HEK293 (cell line): Measurements from ENCODE around the gene WIPI1.
"Not testable (repeated sequence)": the region's sequence is repeated elsewhere in the genome, so short reads cannot be mapped to it uniquely, and the experiment has no call there.

Source experiments
- CTCF ChIA-PET: fragments of 350-600 bp; formaldehyde crosslinking; extraction: SDS; loops from one replicate; lab custom pipeline; 2021; ENCODE audit warnings: antibody characterized with exemption; lab: Yijun Ruan, JAX
- POLR2A ChIA-PET: fragments of 300-600 bp; formaldehyde crosslinking; extraction: SDS; loops from one replicate; lab custom pipeline; 2020; ENCODE audit warnings: antibody characterized with exemption, inconsistent platforms; lab: Yijun Ruan, JAX
- H3K27ac ChIP-seq: fragments of 200-500 bp; sonication (Bioruptor generic); 2 replicates; pipeline ENCODE4 v1.5.1; 2014; ENCODE audit warnings: low read depth, low read length, control low read depth, inconsistent platforms; ENCODE audit errors: extremely low read depth
- H3K36me3 ChIP-seq, 2 experiments: fragments of 200-500 bp in 1 of 2; sonication (Bioruptor generic) in 1 of 2; 1 replicate in 1 of 2; 2 replicates in 1 of 2; pipeline ENCODE4 v1.5.1; 2014 to 2017; ENCODE audit warnings: inconsistent platforms in 2 of 2, low read length in 2 of 2; ENCODE audit not compliant: control insufficient read depth in 2 of 2, insufficient read depth in 1 of 2
- H3K4me1 ChIP-seq: fragments of 200-500 bp; sonication (Bioruptor generic); 2 replicates; pipeline ENCODE4 v1.5.1; 2014; ENCODE audit warnings: mild to moderate bottlenecking, low read length, inconsistent platforms; ENCODE audit not compliant: control insufficient read depth, insufficient read depth
- H3K4me3 ChIP-seq: 2 replicates; pipeline ENCODE4 v1.5.1; 2011; ENCODE audit warnings: low read depth, mild to moderate bottlenecking, control low read depth, low read length, moderate library complexity
- H3K9me3 ChIP-seq: fragments of 200-500 bp; sonication (Bioruptor generic); 2 replicates; pipeline ENCODE4 v1.5.1; 2014; ENCODE audit warnings: low read depth, low read length, inconsistent platforms; ENCODE audit not compliant: control insufficient read depth, insufficient read depth
- EGR2 ChIP-seq: fragments of 450-650 bp; formaldehyde crosslinking; IDR thresholded peaks from 2 replicates; pipeline ENCODE4 v1.5.1; 2016; ENCODE audit warnings: low read depth, missing biosample characterization, missing genetic modification characterization
- IKZF3 ChIP-seq: fragments of 450-650 bp; IDR thresholded peaks from 2 replicates; pipeline ENCODE4 v1.5.0; 2018; ENCODE audit warnings: missing biosample characterization, mild to moderate bottlenecking, missing genetic modification characterization, moderate library complexity
- KLF1 ChIP-seq: fragments of 450-650 bp; formaldehyde crosslinking; IDR thresholded peaks from 2 replicates; pipeline ENCODE4 v1.5.1; 2016; ENCODE audit warnings: missing biosample characterization, missing genetic modification characterization
- KLF9 ChIP-seq: fragments of 450-650 bp; formaldehyde crosslinking; IDR thresholded peaks from 2 replicates; pipeline ENCODE4 v1.5.1; 2016; ENCODE audit warnings: missing biosample characterization, missing genetic modification characterization, low read depth
- SETDB1 ChIP-seq: IDR thresholded peaks from one replicate; pipeline ENCODE4 v1.6.1; 2017; ENCODE audit warnings: mild to moderate bottlenecking, low read length, moderate library complexity, mixed read lengths; ENCODE audit not compliant: insufficient read length
- SP2 ChIP-seq: fragments of 450-650 bp; formaldehyde crosslinking; IDR thresholded peaks from 2 replicates; pipeline ENCODE4 v1.5.1; 2016; ENCODE audit warnings: missing biosample characterization, missing genetic modification characterization
- SP3 ChIP-seq: fragments of 450-650 bp; formaldehyde crosslinking; IDR thresholded peaks from 2 replicates; pipeline ENCODE4 v1.5.1; 2016; ENCODE audit warnings: missing biosample characterization, missing genetic modification characterization
- SP7 ChIP-seq: fragments of 450-650 bp; formaldehyde crosslinking; IDR thresholded peaks from 2 replicates; pipeline ENCODE4 v1.5.1; 2016; ENCODE audit warnings: missing biosample characterization, missing genetic modification characterization
- ZBTB17 ChIP-seq: fragments of 450-650 bp; formaldehyde crosslinking; IDR thresholded peaks from 2 replicates; pipeline ENCODE4 v1.5.1; 2016; ENCODE audit warnings: missing biosample characterization, missing genetic modification characterization
- ZBTB20 ChIP-seq: fragments of 450-650 bp; formaldehyde crosslinking; IDR thresholded peaks from 2 replicates; pipeline ENCODE4 v1.5.1; 2016; ENCODE audit warnings: missing biosample characterization, missing genetic modification characterization
- ZBTB48 ChIP-seq: fragments of 450-650 bp; formaldehyde crosslinking; IDR thresholded peaks from 2 replicates; pipeline ENCODE4 v1.5.1; 2016; ENCODE audit warnings: missing biosample characterization, missing genetic modification characterization
- ZEB2 ChIP-seq: fragments of 450-650 bp; formaldehyde crosslinking; IDR thresholded peaks from 2 replicates; pipeline ENCODE4 v1.5.1; 2016; ENCODE audit warnings: missing biosample characterization, missing genetic modification characterization
- ZFHX2 ChIP-seq: fragments of 450-650 bp; formaldehyde crosslinking; conservative IDR thresholded peaks from 2 replicates; pipeline ENCODE4 v1.5.1; 2016; ENCODE audit warnings: missing biosample characterization, missing genetic modification characterization
- ZFP37 ChIP-seq: fragments of 450-650 bp; formaldehyde crosslinking; IDR thresholded peaks from 2 replicates; pipeline ENCODE4 v1.5.1; 2016; ENCODE audit warnings: missing biosample characterization, missing genetic modification characterization
- ZFP69B ChIP-seq: fragments of 450-650 bp; formaldehyde crosslinking; IDR thresholded peaks from 2 replicates; pipeline ENCODE4 v1.5.1; 2016; ENCODE audit warnings: missing biosample characterization, missing genetic modification characterization
- ZNF112 ChIP-seq: fragments of 450-650 bp; formaldehyde crosslinking; IDR thresholded peaks from 2 replicates; pipeline ENCODE4 v1.5.0; 2017; ENCODE audit warnings: missing biosample characterization, missing genetic modification characterization
- ZNF2 ChIP-seq: fragments of 450-650 bp; formaldehyde crosslinking; IDR thresholded peaks from 2 replicates; pipeline ENCODE4 v1.5.1; 2016; ENCODE audit warnings: missing biosample characterization, missing genetic modification characterization
- ZNF211 ChIP-seq: fragments of 450-650 bp; formaldehyde crosslinking; IDR thresholded peaks from 2 replicates; pipeline ENCODE4 v1.5.1; 2016; ENCODE audit warnings: low read depth, missing biosample characterization, missing genetic modification characterization
- ZNF24 ChIP-seq: fragments of 450-650 bp; formaldehyde crosslinking; IDR thresholded peaks from 2 replicates; pipeline ENCODE4 v1.5.1; 2016; ENCODE audit warnings: missing biosample characterization, missing genetic modification characterization
- ZNF335 ChIP-seq: fragments of 450-650 bp; formaldehyde crosslinking; conservative IDR thresholded peaks from 2 replicates; pipeline ENCODE4 v1.5.1; 2016; ENCODE audit warnings: missing biosample characterization, missing genetic modification characterization
- ZNF341 ChIP-seq: fragments of 450-650 bp; formaldehyde crosslinking; IDR thresholded peaks from 2 replicates; pipeline ENCODE4; 2016; ENCODE audit warnings: low read depth, missing biosample characterization, missing genetic modification characterization
- ZNF366 ChIP-seq: fragments of 450-650 bp; formaldehyde crosslinking; conservative IDR thresholded peaks from 2 replicates; pipeline ENCODE4 v1.5.1; 2016; ENCODE audit warnings: missing biosample characterization, missing genetic modification characterization
- ZNF501 ChIP-seq: fragments of 450-650 bp; formaldehyde crosslinking; IDR thresholded peaks from 2 replicates; pipeline ENCODE4 v1.5.1; 2016; ENCODE audit warnings: missing biosample characterization, missing genetic modification characterization
- ZNF561 ChIP-seq: fragments of 450-650 bp; IDR thresholded peaks from 2 replicates; pipeline ENCODE4 v1.5.1; 2018; ENCODE audit warnings: missing biosample characterization, missing genetic modification characterization, borderline replicate concordance
- ZNF600 ChIP-seq: fragments of 450-650 bp; formaldehyde crosslinking; IDR thresholded peaks from 2 replicates; pipeline ENCODE4 v1.5.1; 2016; ENCODE audit warnings: missing biosample characterization, missing genetic modification characterization
- ZNF629 ChIP-seq: fragments of 450-650 bp; formaldehyde crosslinking; IDR thresholded peaks from 2 replicates; pipeline ENCODE4 v1.5.1; 2017; ENCODE audit warnings: missing biosample characterization, missing genetic modification characterization
- ZSCAN30 ChIP-seq: fragments of 450-650 bp; IDR thresholded peaks from 2 replicates; pipeline ENCODE4 v1.5.1; 2018; ENCODE audit warnings: missing biosample characterization, mild to moderate bottlenecking, missing genetic modification characterization, moderate library complexity
- TF ChIP-seq, protein P1 (sequence below): fragments of 450-650 bp; formaldehyde crosslinking; IDR thresholded peaks from 2 replicates; pipeline ENCODE4 v1.5.1; 2016; ENCODE audit warnings: missing biosample characterization, missing genetic modification characterization
- TF ChIP-seq, protein P2 (sequence below): fragments of 450-650 bp; formaldehyde crosslinking; IDR thresholded peaks from 2 replicates; pipeline ENCODE4 v1.5.1; 2016; ENCODE audit warnings: missing biosample characterization, missing genetic modification characterization
- TF ChIP-seq, protein P3 (sequence below): fragments of 450-650 bp; formaldehyde crosslinking; optimal IDR thresholded peaks from 2 replicates; pipeline ENCODE3; 2016; ENCODE audit warnings: missing biosample characterization, mild to moderate bottlenecking, missing genetic modification characterization

WIPI1 gene

DNA sequence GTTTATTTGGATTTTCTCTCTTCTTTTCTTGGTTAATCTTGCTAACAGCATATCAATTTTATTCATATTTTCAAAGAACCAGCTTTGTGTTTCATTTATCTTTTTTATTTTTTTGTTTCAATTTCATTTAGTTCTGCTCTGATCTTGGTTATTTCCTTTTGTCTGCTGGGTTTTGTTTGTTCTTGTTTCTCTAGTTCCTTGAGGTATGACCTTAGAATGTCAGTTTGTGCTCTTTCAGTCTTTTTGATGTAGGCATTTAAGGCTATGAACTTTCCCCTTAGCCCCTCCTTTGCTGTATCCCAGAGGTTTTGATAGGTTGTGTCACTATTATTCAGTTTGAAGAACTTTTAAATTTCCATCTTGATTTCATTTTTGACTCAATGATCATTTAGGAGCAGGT, 42.4 kb downstream of the WIPI1 start:
- POLR2A ChIA-PET, H3K4me3 ChIP-seq, H3K9me3 ChIP-seq, H3K36me3 ChIP-seq, H3K4me1 ChIP-seq, H3K27ac ChIP-seq: not testable (repeated sequence)
- CTCF ChIA-PET, result interaction anchor here (1.0 to 4.5 kb wide), 4 partner anchors 16 to 167 kb away, joined by 3 to 13 read pairs (median 4); partner anchors contain the start of gene AMZ2

DNA sequence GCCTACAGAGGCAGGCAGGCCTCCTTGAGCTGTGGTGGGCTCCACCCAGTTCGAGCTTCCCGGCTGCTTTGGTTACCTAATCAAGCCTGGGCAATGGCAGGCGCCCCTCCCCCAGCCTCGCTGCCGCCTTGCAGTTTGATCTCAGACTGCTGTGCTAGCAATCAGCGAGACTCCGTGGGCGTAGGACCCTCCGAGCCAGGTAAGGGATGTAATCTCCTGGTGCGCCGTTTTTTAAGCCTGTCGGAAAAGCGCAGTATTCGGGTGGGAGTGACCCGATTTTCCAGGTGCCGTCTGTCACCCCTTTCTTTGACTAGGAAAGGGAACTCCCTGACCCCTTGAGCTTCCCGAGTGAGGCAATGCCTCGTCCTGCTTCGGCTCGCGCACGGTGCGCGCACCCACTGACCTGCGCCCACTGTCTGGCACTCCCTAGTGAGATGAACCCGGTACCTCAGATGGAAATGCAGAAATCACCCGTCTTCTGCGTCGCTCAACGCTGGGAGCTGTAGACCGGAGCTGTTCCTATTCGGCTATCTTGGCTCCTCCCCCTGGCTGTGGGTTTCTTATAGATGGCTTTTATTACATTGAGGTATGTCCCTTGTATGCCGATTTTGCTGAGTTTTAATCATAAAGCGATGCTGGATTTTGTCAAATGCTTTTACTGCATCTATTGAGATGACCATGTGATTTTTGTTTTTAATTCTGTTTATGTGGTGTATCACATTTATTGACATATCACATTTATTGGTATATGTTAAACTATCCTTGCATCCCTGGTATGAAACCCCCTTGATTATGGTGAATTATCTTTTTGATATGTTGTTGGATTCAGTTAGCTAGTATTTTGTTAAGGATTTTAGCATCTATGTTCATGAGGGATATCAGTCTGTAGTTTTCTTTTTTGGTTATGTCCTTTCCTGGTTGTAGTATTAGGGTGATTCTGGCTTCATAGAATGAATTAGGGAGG, 43.4 kb downstream of the WIPI1 start:
- TF ChIP-seq, protein P1, sequence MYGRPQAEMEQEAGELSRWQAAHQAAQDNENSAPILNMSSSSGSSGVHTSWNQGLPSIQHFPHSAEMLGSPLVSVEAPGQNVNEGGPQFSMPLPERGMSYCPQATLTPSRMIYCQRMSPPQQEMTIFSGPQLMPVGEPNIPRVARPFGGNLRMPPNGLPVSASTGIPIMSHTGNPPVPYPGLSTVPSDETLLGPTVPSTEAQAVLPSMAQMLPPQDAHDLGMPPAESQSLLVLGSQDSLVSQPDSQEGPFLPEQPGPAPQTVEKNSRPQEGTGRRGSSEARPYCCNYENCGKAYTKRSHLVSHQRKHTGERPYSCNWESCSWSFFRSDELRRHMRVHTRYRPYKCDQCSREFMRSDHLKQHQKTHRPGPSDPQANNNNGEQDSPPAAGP, result peak; percentile 57; the same call in 1 of the 2 replicates
- peak; percentile 91 for TF ChIP-seq ZBTB48
- TF ChIP-seq ZEB2 (tag by site-specific recombination), result peak; percentile 65
- peak; percentile 94 for TF ChIP-seq ZNF335
- TF ChIP-seq, protein P2, sequence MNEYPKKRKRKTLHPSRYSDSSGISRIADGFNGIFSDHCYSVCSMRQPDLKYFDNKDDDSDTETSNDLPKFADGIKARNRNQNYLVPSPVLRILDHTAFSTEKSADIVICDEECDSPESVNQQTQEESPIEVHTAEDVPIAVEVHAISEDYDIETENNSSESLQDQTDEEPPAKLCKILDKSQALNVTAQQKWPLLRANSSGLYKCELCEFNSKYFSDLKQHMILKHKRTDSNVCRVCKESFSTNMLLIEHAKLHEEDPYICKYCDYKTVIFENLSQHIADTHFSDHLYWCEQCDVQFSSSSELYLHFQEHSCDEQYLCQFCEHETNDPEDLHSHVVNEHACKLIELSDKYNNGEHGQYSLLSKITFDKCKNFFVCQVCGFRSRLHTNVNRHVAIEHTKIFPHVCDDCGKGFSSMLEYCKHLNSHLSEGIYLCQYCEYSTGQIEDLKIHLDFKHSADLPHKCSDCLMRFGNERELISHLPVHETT, result peak; percentile 27; the same call in 1 of the 2 replicates
- TF ChIP-seq SP3, result peak; percentile 24; the same call in 1 of the 2 replicates
- TF ChIP-seq ZFP69B (tag by site-specific recombination), result peak; percentile 83; the same call in 1 of the 2 replicates
- TF ChIP-seq ZNF629 (tag by site-specific recombination), result peak; percentile 41; the same call in 1 of the 2 replicates
- TF ChIP-seq SETDB1, result peak; percentile 31
- TF ChIP-seq, protein P3, sequence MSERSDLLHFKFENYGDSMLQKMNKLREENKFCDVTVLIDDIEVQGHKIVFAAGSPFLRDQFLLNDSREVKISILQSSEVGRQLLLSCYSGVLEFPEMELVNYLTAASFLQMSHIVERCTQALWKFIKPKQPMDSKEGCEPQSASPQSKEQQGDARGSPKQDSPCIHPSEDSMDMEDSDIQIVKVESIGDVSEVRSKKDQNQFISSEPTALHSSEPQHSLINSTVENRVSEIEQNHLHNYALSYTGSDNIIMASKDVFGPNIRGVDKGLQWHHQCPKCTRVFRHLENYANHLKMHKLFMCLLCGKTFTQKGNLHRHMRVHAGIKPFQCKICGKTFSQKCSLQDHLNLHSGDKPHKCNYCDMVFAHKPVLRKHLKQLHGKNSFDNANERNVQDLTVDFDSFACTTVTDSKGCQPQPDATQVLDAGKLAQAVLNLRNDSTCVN (tag by site-specific recombination), result peak; percentile 70
- peak; percentile 50; the same call in 1 of the 2 replicates for TF ChIP-seq ZNF600 (tag by site-specific recombination)
- 0 out of 2 replicates have a peak, but pooled peaks have one; percentile 32 for TF ChIP-seq ZNF24 (tag by site-specific recombination)
- TF ChIP-seq IKZF3 (tag by site-specific recombination), result 0 out of 2 replicates have a peak, but pooled peaks have one; percentile 44
- TF ChIP-seq KLF1 (tag by site-specific recombination), result peak; percentile 49; the same call in 1 of the 2 replicates
- 0 out of 2 replicates have a peak, but pooled peaks have one; percentile 36 for TF ChIP-seq ZNF366 (tag by site-specific recombination)
- TF ChIP-seq KLF9 (tag by site-specific recombination), result peak; percentile 53; the same call in 1 of the 2 replicates
- peak; percentile 71 for TF ChIP-seq ZNF341
- TF ChIP-seq ZSCAN30, result peak; percentile 29; the same call in 1 of the 2 replicates
- TF ChIP-seq SP2, result 0 out of 2 replicates have a peak, but pooled peaks have one; percentile 5
- TF ChIP-seq ZNF561 (tag by site-specific recombination), result 0 out of 2 replicates have a peak, but pooled peaks have one; percentile 42
- TF ChIP-seq ZFP37 (tag by site-specific recombination), result 0 out of 2 replicates have a peak, but pooled peaks have one; percentile 33
- peak; percentile 67 for TF ChIP-seq EGR2 (tag by site-specific recombination)
- TF ChIP-seq ZNF2, result peak; percentile 53; the same call in 1 of the 2 replicates
- 0 out of 2 replicates have a peak, but pooled peaks have one; percentile 18 for TF ChIP-seq ZNF112
- TF ChIP-seq ZNF501 (tag by site-specific recombination), result peak; percentile 59; the same call in 1 of the 2 replicates
- 0 out of 2 replicates have a peak, but pooled peaks have one; percentile 48 for TF ChIP-seq ZNF211
- peak; percentile 62 for TF ChIP-seq ZBTB20 (tag by site-specific recombination)
- peak; percentile 85 for TF ChIP-seq ZBTB17 (tag by site-specific recombination)
- peak; percentile 67 for TF ChIP-seq ZFHX2 (tag by site-specific recombination)
- peak; percentile 23 for TF ChIP-seq SP7 (tag by site-specific recombination)
- H3K4me3 ChIP-seq, result peak overlapping the region; percentile 38
- CTCF ChIA-PET, result interaction anchor here (1.1 to 4.5 kb wide), 3 partner anchors 22 to 166 kb away, joined by 3 to 13 read pairs (median 4); partner anchors contain the start of gene AMZ2
- H3K9me3 ChIP-seq, H3K36me3 ChIP-seq, H3K4me1 ChIP-seq, POLR2A ChIA-PET, H3K27ac ChIP-seq: not testable (repeated sequence)

DNA sequence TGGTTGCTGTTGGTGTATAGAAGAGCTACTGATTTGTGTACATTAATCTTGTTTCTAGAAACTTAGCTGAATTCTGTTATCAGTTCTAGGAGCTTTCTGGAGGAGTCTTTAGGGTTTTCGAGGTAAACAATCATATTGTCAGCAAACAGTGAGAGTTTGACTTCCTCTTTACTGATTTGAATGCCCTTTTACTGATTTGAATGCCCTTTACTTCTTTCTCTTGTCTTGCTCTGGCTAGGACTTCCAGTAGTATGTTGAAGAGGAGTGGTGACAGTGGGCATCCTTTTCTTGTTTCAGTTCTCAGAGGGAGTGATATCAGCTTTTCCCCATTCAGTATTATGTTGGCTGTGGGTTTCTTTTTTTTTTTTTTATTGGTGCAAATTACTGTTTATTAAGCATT, 49.6 kb downstream of the WIPI1 start:
- POLR2A ChIA-PET, result interaction anchor here (0.6 kb wide), 1 partner anchor 17 kb away, joined by 3 read pairs; no protein-coding TSS in a partner anchor
- not testable (repeated sequence) for H3K36me3 ChIP-seq, H3K9me3 ChIP-seq, H3K4me1 ChIP-seq, H3K27ac ChIP-seq, H3K4me3 ChIP-seq
- CTCF ChIA-PET, result interaction anchor here (0.7 to 1.3 kb wide), 4 partner anchors 9 to 780 kb away, joined by 4 to 7 read pairs (median 6); no protein-coding TSS in a partner anchor
